Spinal cord (tissue), 10 donors: ENCODE data around the gene PATJ. TPM values are rescaled to one million over a fixed set of nuclear protein-coding genes. Genes with fewer than 3 reads are reported as not detected.
"Not testable (repeated sequence)": the region's sequence is repeated elsewhere in the genome, so short reads cannot be mapped to it uniquely, and the experiment has no call there.

Source experiments
- DNase-seq, 6 donors: peaks; one replicate each; pipeline versions ENCODE4 v3.0.0 to v3.0.0-alpha.2; 2013 to 2015; ENCODE audit warnings: low spot score in 6 of 6, low read depth in 4 of 6
- H3K27ac ChIP-seq: one replicate; pipeline ENCODE4 v1.5.1; 2013; ENCODE audit warnings: low read depth, low read length, control low read depth
- H3K27me3 ChIP-seq: one replicate; pipeline ENCODE4 v1.6.1; 2013; ENCODE audit warnings: low read length; ENCODE audit not compliant: control insufficient read depth, insufficient read depth
- H3K36me3 ChIP-seq: one replicate; pipeline ENCODE4 v1.6.1; 2013; ENCODE audit warnings: low read length; ENCODE audit not compliant: control insufficient read depth, insufficient read depth
- H3K4me1 ChIP-seq: one replicate; pipeline ENCODE4 v1.6.1; 2013; ENCODE audit warnings: low read length; ENCODE audit not compliant: control insufficient read depth, insufficient read depth
- H3K4me3 ChIP-seq: one replicate; pipeline ENCODE4 v1.5.1; 2013; ENCODE audit warnings: low read depth, low read length, control low read depth
- H3K9me3 ChIP-seq: one replicate; pipeline ENCODE4 v1.6.1; 2013; ENCODE audit warnings: low read length; ENCODE audit not compliant: control insufficient read depth, insufficient read depth
- WGBS: methylation state at CpG from one replicate; pipeline ENCODE4 v1.1.5; 2013; ENCODE audit warnings: missing lambda C conversion rate; ENCODE audit not compliant: insufficient coverage; 5-methylcytosine and 5-hydroxymethylcytosine counted together
- polyA plus RNA-seq, 2 donors: library from polyadenylated mRNA; unstranded; fragments of 120-200 nt; gene quantifications; one replicate each; pipeline ENCODE4 v1.2.1, GENCODE V29; 2013; ENCODE audit not compliant: insufficient read length in 2 of 2
- total RNA-seq, 2 donors: library from RNA; depleted of rRNA in 1 of 2; stranded (reverse); fragments of 120-200 nt in 1 of 2; fragments of >200 nt in 1 of 2; gene quantifications; one replicate each; pipeline versions ENCODE4 v1.2.3 to v1.2.4, GENCODE V29; 2013 to 2014
- donor health status: healthy.

Gene PATJ
- total and polyA plus RNA-seq, 4 donors, result 18.8 to 58.2 (median 37.8) TPM

DNA sequence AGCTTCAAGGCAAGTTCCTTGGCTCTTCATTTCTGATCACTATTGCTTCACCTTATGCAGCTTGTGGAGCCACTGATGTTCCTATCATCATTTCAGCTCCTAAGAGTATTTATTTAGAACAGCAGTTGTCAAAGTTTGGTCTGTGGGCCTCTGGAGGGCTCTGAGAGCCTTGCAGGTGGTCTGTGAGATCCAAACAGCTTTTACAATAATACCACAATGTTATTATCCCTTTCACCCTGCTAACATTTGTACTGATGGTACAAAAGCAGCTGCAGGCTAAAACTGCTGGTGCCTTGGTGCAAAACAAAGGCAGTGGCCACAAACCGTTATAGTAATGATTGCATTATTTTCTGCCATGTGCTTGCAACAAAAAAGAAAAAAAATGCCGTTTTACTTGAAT lies 33.8 kb downstream of the PATJ start:
- Histone ChIP-seq H3K9me3 (no peaks in the 10 kb centered on the region), H3K27me3 (no peaks in the 10 kb centered on the region), H3K27ac (no peak overlapping the region), H3K4me3 (no peak overlapping the region), H3K4me1 (no peaks in the 10 kb centered on the region), H3K36me3 (no peaks in the 10 kb centered on the region)
- WGBS, result 73% methylated on average over 2 of the region's 2 CpGs
- no peak for DNase-seq

DNA sequence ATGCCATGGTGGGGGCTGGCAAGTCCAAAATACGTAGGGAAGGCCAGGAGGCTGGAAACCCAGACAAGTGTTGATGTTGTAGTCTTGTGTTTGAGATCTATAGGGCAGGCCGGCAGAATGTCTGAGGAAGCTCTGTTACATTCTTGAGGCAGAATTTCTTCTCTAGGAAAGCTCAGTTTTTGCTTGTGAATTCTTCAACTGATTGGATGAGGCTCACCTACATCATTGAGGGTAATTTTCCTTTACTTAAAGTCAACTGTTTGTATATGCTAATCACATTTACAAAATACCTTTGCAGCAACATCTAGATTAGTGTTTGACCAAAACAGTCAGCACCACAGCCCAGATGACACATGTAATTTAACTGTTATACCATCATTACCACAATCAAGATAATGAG lies 37.0 kb downstream of the PATJ start:
- WGBS, result 93% methylated on average over 1 of the region's 2 CpGs

DNA sequence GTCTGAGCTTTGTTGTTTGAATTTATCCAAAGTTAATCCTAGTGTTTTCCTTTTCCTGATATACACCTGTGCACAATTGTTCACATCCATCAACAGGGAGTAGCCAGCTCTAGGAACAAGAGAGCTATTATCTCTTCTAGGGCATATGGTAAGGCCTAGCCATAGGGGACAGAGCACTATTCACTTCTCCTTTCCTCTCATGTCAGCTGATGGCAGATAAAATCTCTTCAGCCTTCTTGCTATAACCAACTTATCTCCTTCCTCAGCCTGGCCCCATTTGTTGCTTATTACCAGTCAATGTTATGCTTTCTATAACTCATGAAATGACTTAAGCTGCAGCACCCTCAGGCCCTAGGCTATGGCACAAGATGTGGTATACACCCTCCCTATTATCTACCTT lies 38.9 kb downstream of the PATJ start:
- DNase-seq, result no peak
- Histone ChIP-seq H3K27me3 (no peaks in the 10 kb centered on the region), H3K27ac (no peak overlapping the region), H3K9me3 (no peaks in the 10 kb centered on the region), H3K36me3 (no peaks in the 10 kb centered on the region), H3K4me3 (no peak overlapping the region), H3K4me1 (no peaks in the 10 kb centered on the region)

More for the DNA sequence above, 37.0 kb downstream of the PATJ start:
- Histone ChIP-seq H3K27ac (no peak overlapping the region), H3K4me3 (no peak overlapping the region), H3K27me3 (no peaks in the 10 kb centered on the region), H3K9me3 (no peaks in the 10 kb centered on the region), H3K4me1 (no peaks in the 10 kb centered on the region), H3K36me3 (no peaks in the 10 kb centered on the region)
- no peak for DNase-seq

DNA sequence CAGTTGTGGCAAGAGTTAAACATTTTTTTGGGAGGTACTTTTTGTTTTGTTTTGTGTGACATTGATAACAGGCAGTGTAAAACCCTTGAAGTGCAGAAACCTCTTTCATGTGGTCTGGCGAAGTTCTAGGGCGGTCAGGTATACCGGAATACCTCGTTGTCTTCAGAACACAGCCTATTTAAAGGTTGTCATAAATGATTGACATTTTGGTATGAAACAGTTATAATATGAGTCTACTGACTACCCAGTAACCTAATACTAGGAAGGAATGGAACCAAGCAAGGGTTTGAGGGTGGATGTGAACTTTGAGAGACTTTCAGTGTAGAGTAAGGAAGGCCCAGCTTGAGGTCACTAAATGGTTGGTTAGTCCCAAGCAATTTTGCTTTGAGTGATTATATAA lies 40.5 kb downstream of the PATJ start:
- Histone ChIP-seq H3K4me1 (no peaks in the 10 kb centered on the region), H3K4me3 (no peak overlapping the region)
- WGBS, result no CpG with 5 or more reads among the region's 4 CpGs

DNA sequence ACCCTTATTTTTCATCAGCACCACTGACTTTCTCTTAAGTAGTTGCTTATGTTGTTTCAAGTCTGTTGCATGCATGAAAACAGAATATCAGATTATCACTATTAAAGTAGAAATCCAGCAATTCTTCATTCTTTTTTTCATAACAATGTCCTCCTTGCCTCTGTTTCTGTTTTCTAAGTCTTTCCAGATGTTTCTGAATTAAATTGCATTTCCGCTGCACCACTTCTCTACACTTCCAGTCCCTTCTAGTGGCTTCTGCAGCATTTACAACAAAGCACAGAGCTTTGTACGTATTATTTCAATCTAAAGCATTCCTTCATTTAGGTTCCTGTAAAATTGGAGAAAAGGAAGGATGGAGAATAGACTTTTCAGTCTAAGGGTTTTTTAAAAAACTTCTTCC lies 42.4 kb downstream of the PATJ start:
- H3K27me3 ChIP-seq, result no peaks in the 10 kb centered on the region
- 78% methylated on average over 1 of the region's 2 CpGs for WGBS
- H3K27ac ChIP-seq, result no peak overlapping the region
- no peak overlapping the region for H3K4me3 ChIP-seq
- no peaks in the 10 kb centered on the region for H3K36me3 ChIP-seq
- H3K9me3 ChIP-seq, result no peaks in the 10 kb centered on the region
- no peak for DNase-seq
- H3K4me1 ChIP-seq, result no peaks in the 10 kb centered on the region

More for the DNA sequence above, 40.5 kb downstream of the PATJ start:
- Histone ChIP-seq H3K27ac (no peak overlapping the region), H3K9me3 (no peaks in the 10 kb centered on the region), H3K27me3 (no peaks in the 10 kb centered on the region), H3K36me3 (no peaks in the 10 kb centered on the region)
- DNase-seq, result no peak

DNA sequence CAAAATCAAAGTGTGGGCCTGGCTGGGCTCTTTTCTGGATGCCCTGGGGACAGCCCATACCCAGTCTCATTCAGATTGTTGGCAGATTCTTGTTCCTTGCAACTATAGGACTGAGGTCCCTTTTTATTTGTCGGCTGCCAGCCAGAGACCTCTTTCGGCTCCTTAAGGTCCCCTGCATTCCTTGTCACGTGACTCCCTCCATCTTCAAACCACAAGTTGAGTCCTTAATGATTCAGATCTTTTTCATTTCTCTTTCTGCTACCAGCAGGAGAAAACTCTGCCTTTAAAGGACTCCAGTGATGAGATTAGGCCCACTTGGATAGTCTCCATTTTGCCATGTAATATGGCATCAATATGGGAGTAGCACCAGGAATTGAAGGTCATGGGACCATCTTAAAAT lies 48.6 kb downstream of the PATJ start:
- Histone ChIP-seq H3K9me3 (no peaks in the 10 kb centered on the region), H3K27ac (no peak overlapping the region), H3K36me3 (no peaks in the 10 kb centered on the region), H3K4me3 (no peak overlapping the region), H3K4me1 (no peaks in the 10 kb centered on the region), H3K27me3 (no peaks in the 10 kb centered on the region)
- DNase-seq, result no peak
- 80% methylated on average over 3 of the region's 3 CpGs for WGBS

DNA sequence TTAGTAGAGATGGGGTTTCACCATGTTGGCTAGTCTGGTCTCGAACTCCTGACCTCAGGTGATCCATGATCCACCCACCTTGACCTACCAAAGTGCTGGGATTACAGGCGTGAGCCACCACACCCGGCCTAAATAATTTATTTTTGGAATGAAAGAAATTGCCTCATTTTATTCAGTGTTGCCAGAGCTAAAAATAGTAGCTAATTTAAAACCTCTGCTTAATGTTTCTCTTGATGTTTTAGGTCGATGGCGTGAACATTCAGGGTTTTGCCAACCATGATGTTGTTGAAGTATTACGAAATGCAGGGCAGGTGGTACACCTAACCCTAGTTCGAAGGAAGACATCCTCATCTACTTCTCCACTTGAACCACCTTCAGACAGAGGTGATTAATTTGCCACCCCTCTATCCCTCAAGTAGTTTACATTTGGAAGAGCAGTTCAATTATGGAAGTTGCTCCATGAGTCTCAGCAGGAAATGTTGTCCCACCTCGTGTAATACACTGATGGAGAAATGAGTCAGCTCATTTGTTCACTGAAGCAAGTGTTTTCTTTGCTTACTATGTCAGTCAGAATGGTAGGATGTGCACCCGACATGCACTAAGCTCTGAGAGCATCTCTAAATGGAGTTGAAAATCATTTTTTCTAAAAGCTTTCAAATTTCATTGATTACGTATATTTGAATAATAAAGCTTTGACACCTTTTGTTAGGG lies 54.9 kb downstream of the PATJ start:
- WGBS, result 60% methylated on average over 1 of the region's 10 CpGs
- no peaks in the 10 kb centered on the region for H3K9me3 ChIP-seq
- DNase-seq, result no peak
- peaks cover 2% of the 10 kb centered on the region for H3K36me3 ChIP-seq
- H3K4me1 ChIP-seq, result no peaks in the 10 kb centered on the region
- H3K4me3 ChIP-seq, result no peak overlapping the region
- H3K27ac ChIP-seq, result no peak overlapping the region
- H3K27me3 ChIP-seq, result no peaks in the 10 kb centered on the region

DNA sequence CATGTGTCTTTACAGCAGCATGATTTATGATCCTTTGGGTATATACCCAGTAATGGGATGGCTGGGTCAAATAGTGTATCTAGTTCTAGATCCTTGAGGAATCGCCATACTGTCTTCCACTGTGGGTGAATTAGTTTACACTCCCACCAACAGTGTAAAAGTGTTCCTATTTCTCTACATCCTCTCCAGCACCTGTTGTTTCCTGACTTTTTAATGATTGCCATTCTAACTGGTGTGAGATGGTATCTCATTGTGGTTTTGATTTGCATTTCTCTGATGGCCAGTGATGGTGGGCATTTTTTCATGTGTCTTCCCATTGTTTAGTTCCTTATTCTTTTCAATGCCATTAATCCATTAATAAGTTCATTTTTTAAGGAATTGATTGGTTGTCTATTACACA lies 58.8 kb downstream of the PATJ start:
- not testable (repeated sequence) for H3K9me3 ChIP-seq, DNase-seq, H3K27ac ChIP-seq, H3K27me3 ChIP-seq, H3K4me1 ChIP-seq, H3K36me3 ChIP-seq, H3K4me3 ChIP-seq
- WGBS, result no CpG with 5 or more reads among the region's 1 CpG

DNA sequence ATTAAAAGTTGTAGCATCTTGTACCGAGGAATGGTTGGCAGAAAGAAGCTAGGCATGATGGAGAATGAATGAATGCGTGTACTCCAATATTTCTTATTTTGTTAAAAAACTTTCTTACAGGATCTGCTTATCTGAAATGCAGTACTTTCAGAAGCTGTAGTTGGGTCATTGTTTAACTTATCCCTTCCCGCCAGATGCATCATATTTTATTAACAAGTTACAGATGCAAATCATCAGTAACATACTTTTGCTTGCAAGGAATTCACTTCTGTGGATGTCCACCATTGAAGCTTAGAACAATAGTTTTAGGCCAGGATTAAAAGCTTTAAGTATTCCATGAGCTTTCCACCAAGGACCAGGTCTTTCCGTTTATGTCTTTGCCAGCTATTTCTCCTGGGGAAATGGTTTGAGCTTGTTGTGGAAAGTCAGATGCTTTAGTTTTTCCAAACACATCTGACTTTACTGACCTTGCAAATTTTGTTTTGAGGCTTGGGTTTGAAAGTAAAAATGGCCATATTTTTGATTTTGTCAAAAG lies 65.4 kb downstream of the PATJ start:
- DNase-seq, result no peak
- no peak overlapping the region for H3K27ac ChIP-seq
- no peaks in the 10 kb centered on the region for H3K4me1 ChIP-seq
- no peaks in the 10 kb centered on the region for H3K9me3 ChIP-seq
- H3K36me3 ChIP-seq, result no peaks in the 10 kb centered on the region
- no peaks in the 10 kb centered on the region for H3K27me3 ChIP-seq
- H3K4me3 ChIP-seq, result no peak overlapping the region
- no CpG with 5 or more reads among the region's 4 CpGs for WGBS

DNA sequence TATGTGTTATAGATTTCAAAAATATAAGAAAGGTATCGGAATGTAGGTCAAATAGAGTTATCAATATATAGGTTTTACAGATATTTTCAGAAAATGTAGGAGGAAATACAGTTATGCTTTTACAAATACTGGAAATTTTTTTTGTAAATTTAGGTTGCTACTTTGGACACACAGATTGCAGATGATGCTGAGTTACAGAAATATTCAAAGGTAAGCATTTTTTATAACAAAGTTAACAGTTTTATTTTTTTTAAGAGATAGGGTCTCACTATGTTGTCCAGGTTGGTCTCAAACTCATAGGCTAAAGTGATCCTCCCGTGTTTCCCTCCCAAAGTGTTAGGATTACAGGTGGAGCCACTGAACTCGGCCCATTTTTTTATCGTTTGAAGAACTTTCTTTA lies 66.0 kb downstream of the PATJ start:
- no CpG with 5 or more reads among the region's 4 CpGs for WGBS
- DNase-seq, result no peak
- no peak overlapping the region for H3K27ac ChIP-seq
- no peaks in the 10 kb centered on the region for H3K4me1 ChIP-seq
- no peak overlapping the region for H3K4me3 ChIP-seq
- H3K36me3 ChIP-seq, result no peaks in the 10 kb centered on the region
- H3K9me3 ChIP-seq, result no peaks in the 10 kb centered on the region
- H3K27me3 ChIP-seq, result no peaks in the 10 kb centered on the region
